MM.1S (cell line): ENCODE measurements around the gene PPP6R3.

Experiments used
- DNase-seq: peaks from one replicate; pipeline ENCODE4 v3.0.0-alpha.2; 2015
- H2AFZ ChIP-seq: fragments of 300-600 bp; sonication (generic); 2 replicates; pipeline ENCODE4 v1.6.0; 2016; ENCODE audit warnings: antibody characterized with exemption, low read length
- H3F3A ChIP-seq: fragments of 300-600 bp; sonication (generic); 2 replicates; pipeline ENCODE4 v1.6.1; 2016; ENCODE audit warnings: mild to moderate bottlenecking, antibody characterized with exemption, low read length, moderate library complexity, mixed read lengths; ENCODE audit not compliant: insufficient read depth
- H3K27ac ChIP-seq: fragments of 300-600 bp; sonication (generic); 2 replicates; pipeline ENCODE4 v1.5.1; 2016; ENCODE audit warnings: mild to moderate bottlenecking, low read length
- H3K27me3 ChIP-seq: fragments of 300-600 bp; sonication (generic); replicated peaks from 2 replicates; pipeline ENCODE4 v1.6.0; 2016; ENCODE audit warnings: low read length; ENCODE audit not compliant: insufficient read depth
- H3K36me3 ChIP-seq: fragments of 300-600 bp; sonication (generic); replicated peaks from 2 replicates; pipeline ENCODE4 v1.6.1; 2016; ENCODE audit warnings: mild to moderate bottlenecking, low read length, mixed read lengths; ENCODE audit not compliant: insufficient read depth
- H3K4me1 ChIP-seq: fragments of 300-600 bp; sonication (generic); 2 replicates; pipeline ENCODE4 v1.6.1; 2016; ENCODE audit warnings: low read length, mixed read lengths
- H3K4me2 ChIP-seq: fragments of 300-600 bp; sonication (generic); 2 replicates; pipeline ENCODE4 v1.6.0; 2016; ENCODE audit warnings: low read depth, low read length
- H3K4me3 ChIP-seq: fragments of 300-600 bp; sonication (generic); 2 replicates; pipeline ENCODE4 v1.5.1; 2016; ENCODE audit warnings: low read length, mixed read lengths
- H3K79me2 ChIP-seq: fragments of 300-600 bp; sonication (generic); 2 replicates; pipeline ENCODE4 v1.6.1; 2016; ENCODE audit warnings: mixed run types, low read length, mixed read lengths
- H3K9ac ChIP-seq: fragments of 300-600 bp; sonication (generic); 2 replicates; pipeline ENCODE4 v1.6.1; 2016; ENCODE audit warnings: low read length, mixed read lengths
- H3K9me2 ChIP-seq: fragments of 300-600 bp; sonication (generic); replicated peaks from 2 replicates; pipeline ENCODE4 v1.6.1; 2016; ENCODE audit warnings: mild to moderate bottlenecking, low read length, mixed read lengths; ENCODE audit not compliant: insufficient read depth
- H3K9me3 ChIP-seq: fragments of 300-600 bp; sonication (generic); replicated peaks from 2 replicates; pipeline ENCODE4 v1.6.1; 2016; ENCODE audit warnings: mild to moderate bottlenecking, low read length, mixed read lengths; ENCODE audit not compliant: insufficient read depth
- H4K20me1 ChIP-seq: fragments of 300-600 bp; sonication (generic); 2 replicates; pipeline ENCODE4 v1.6.1; 2016; ENCODE audit warnings: mild to moderate bottlenecking, low read length, moderate library complexity, mixed read lengths; ENCODE audit not compliant: insufficient read depth
- EZH2 ChIP-seq: fragments of 300-600 bp; sonication (generic); optimal IDR thresholded peaks from 2 replicates; pipeline ENCODE3; 2017; ENCODE audit warnings: low read depth, mild to moderate bottlenecking, antibody characterized with exemption, low read length, mixed read lengths
- EZH2phosphoT487 ChIP-seq: fragments of 300-600 bp; sonication (generic); IDR thresholded peaks from 2 replicates; pipeline ENCODE4 v1.6.1; 2018; ENCODE audit warnings: antibody characterized with exemption, low read length
- TF ChIP-seq, protein P1 (sequence below): fragments of 300-600 bp; sonication (generic); IDR thresholded peaks from 2 replicates; pipeline ENCODE4 v1.5.1; 2016; ENCODE audit warnings: antibody characterized with exemption, low read length, mixed read lengths

Gene PPP6R3

DNA sequence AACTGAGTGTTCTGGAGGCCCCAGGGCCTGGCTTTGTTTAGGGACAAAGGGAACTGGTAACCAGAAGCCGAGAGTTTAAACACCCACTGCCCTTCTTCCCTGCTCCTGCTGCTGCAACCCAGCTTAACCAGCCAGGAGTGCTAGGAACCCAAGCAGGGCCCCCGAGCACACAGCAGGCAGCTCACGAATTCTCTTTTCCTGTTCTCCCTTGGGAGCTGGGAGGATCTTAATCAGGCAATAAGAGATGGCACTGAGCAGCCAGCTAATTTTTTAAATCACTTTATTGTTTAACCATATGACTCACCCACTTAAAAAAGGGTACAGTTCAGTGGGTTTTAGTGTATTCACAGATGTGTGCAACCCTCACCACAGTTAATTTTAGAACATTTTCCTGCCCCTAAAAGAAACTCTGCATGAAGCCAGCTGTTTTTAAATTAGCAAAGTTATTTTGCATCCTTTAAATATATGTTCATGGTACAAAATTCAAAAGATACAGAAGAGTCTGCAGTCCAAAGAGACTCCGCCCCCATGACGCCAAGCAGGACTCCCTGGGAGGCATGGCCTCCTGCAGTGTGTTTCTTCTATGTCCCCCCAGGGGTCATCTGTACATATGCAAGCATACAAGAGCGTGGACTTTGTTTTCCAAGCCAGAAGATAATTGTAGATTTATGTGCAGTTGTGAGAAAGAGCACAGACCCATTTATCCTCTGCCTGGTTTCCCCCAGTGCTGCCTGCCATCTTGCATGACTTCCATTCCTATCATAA lies 18.9 kb upstream of the PPP6R3 start:
- Histone ChIP-seq H3K4me3 (no peak overlapping the region), H3K27me3 (no peaks in the 10 kb centered on the region), H3K4me1 (no peaks in the 10 kb centered on the region), H4K20me1 (no peaks in the 10 kb centered on the region), H3K27ac (no peak overlapping the region), H3K9ac (no peak overlapping the region), H3K79me2 (no peaks in the 10 kb centered on the region), H3K9me3 (no peaks in the 10 kb centered on the region), H3K36me3 (no peaks in the 10 kb centered on the region), H3F3A (no peaks in the 10 kb centered on the region), H2AFZ (no peak overlapping the region), H3K4me2 (no peak overlapping the region), H3K9me2 (no peaks in the 10 kb centered on the region)
- TF ChIP-seq EZH2 (no peak), EZH2phosphoT487 (no peak)
- TF ChIP-seq, protein P1, sequence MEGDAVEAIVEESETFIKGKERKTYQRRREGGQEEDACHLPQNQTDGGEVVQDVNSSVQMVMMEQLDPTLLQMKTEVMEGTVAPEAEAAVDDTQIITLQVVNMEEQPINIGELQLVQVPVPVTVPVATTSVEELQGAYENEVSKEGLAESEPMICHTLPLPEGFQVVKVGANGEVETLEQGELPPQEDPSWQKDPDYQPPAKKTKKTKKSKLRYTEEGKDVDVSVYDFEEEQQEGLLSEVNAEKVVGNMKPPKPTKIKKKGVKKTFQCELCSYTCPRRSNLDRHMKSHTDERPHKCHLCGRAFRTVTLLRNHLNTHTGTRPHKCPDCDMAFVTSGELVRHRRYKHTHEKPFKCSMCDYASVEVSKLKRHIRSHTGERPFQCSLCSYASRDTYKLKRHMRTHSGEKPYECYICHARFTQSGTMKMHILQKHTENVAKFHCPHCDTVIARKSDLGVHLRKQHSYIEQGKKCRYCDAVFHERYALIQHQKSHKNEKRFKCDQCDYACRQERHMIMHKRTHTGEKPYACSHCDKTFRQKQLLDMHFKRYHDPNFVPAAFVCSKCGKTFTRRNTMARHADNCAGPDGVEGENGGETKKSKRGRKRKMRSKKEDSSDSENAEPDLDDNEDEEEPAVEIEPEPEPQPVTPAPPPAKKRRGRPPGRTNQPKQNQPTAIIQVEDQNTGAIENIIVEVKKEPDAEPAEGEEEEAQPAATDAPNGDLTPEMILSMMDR = no peak
- no peak for DNase-seq

DNA sequence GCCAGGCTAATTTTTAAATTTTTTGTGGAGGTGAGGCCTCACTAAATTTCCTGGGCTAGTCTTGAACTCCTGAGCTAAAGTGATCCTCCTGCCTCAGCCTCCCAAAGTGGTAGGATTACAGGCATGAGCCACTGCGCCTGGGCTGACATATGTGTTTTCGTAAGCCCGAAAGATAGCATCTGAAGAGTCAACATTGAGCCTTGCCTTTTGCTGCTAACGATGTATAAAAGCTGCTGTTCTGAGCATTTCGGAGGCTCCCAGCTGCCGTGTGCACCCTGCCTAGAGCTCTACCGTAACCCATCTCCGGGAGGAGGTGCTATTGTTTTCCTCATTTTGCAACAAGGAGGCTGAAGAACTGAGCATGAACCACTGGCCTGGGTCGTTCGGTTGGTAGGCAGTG lies 18.1 kb upstream of the PPP6R3 start:
- H4K20me1 ChIP-seq = no peaks in the 10 kb centered on the region
- TF ChIP-seq EZH2 = no peak
- TF ChIP-seq, protein P1 = no peak
- no peak for TF ChIP-seq EZH2phosphoT487
- no peaks in the 10 kb centered on the region for H3K4me1 ChIP-seq
- H3K79me2 ChIP-seq = no peaks in the 10 kb centered on the region
- DNase-seq = no peak
- H3K36me3 ChIP-seq = no peaks in the 10 kb centered on the region
- H3K4me2 ChIP-seq = no peak overlapping the region
- no peak overlapping the region for H3K4me3 ChIP-seq
- H3K27me3 ChIP-seq = no peaks in the 10 kb centered on the region
- no peaks in the 10 kb centered on the region for H3F3A ChIP-seq
- no peak overlapping the region for H3K9ac ChIP-seq
- no peaks in the 10 kb centered on the region for H3K9me3 ChIP-seq
- no peak overlapping the region for H3K27ac ChIP-seq
- no peak overlapping the region for H2AFZ ChIP-seq
- no peaks in the 10 kb centered on the region for H3K9me2 ChIP-seq

DNA sequence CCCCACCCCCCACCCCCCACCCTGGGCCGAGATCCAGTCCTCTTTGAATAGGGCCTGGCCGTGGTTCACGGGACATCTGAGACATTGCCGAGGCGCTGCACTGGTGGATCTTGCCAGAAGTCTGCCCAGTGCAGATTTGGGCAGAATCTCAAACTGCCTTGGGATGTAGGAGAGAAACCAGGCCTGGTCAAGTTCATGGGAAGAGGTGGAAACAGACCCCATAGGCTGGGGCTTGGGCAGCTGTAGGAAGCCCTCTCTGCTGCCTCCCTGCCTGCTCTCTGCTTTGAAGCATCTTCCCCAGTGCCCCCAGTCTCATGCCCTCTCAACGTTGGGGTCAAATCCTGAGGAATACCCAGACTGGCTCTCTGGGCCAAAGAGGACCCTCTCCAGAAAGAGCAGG lies 16.0 kb upstream of the PPP6R3 start:
- Histone ChIP-seq H3K27ac (no peak overlapping the region), H4K20me1 (no peaks in the 10 kb centered on the region), H3K36me3 (no peaks in the 10 kb centered on the region), H3K4me1 (no peaks in the 10 kb centered on the region), H3K79me2 (no peaks in the 10 kb centered on the region), H3K4me2 (no peak overlapping the region), H3K9me2 (no peaks in the 10 kb centered on the region), H3F3A (no peaks in the 10 kb centered on the region), H3K9me3 (no peaks in the 10 kb centered on the region), H3K4me3 (no peak overlapping the region), H2AFZ (no peak overlapping the region), H3K9ac (no peak overlapping the region), H3K27me3 (no peaks in the 10 kb centered on the region)
- TF ChIP-seq EZH2 (no peak), EZH2phosphoT487 (no peak)
- TF ChIP-seq, protein P1 = no peak
- DNase-seq = no peak
